ENCODE data around the gene C12orf76. TPM values are rescaled to one million over a fixed set of nuclear protein-coding genes. Genes with fewer than 3 reads are reported as not detected.
A peak's percentile ranks its signal among the peaks of the same experiment; 100 is the strongest.
"Not testable (repeated sequence)": the region's sequence is repeated elsewhere in the genome, so short reads cannot be mapped to it uniquely, and the experiment has no call there.

C12orf76 gene
- polyA plus RNA-seq, 3 donors, result 9.3 to 19.4 (median 10.6) TPM

- peaks cover 14% of the 10 kb centered on the region for H3K4me1 Mint-ChIP-seq
- no peaks in the 10 kb centered on the region for H3K79me2 ChIP-seq (ENCODE audit: insufficient read depth, low read length)
- H4K20me1 ChIP-seq (ENCODE audit: insufficient read depth, low read length), result no peaks in the 10 kb centered on the region
- H3K9me3 ChIP-seq (replicated peaks in 1 of 2; ENCODE audit: control insufficient read depth in 1 of 2, insufficient read depth in 1 of 2, low read length in 2 of 2), result no peaks in the 10 kb centered on the region
- H3K9ac ChIP-seq (ENCODE audit: insufficient read depth, low read length, poor library complexity, severe bottlenecking), result peak overlapping the region; percentile 58
- H3K27me3 Mint-ChIP-seq (ENCODE audit: low read depth in 3 of 3), result peaks cover 2 to 3% (median 3%) of the 10 kb centered on the region in 3 donors
- no peaks in the 10 kb centered on the region for H3K36me3 Mint-ChIP-seq
- intact Hi-C loops (cut with micrococcal nuclease), result no loop called here
- H3K27me3 ChIP-seq (ENCODE audit: control insufficient read depth in 2 of 2, insufficient read depth in 2 of 2, low read length in 2 of 2), result no peaks in the 10 kb centered on the region
- peaks cover 0 to 3% (median 0%) of the 10 kb centered on the region in 7 donors for H3K9me3 Mint-ChIP-seq
- H3K4me3 Mint-ChIP-seq, result peak overlapping the region; percentile 91 to 95
- TF ChIP-seq CTCF (IDR thresholded peaks at IDR 0.05), result no peak
- peak in 1 of 3 donors; percentile 19 for DNase-seq
- H3K27ac ChIP-seq (ENCODE audit: low read depth in 1 of 2, low read length in 2 of 2), result peak overlapping the region in 1 of 2 donors; percentile 9
- H3K4me2 ChIP-seq (replicated peaks; ENCODE audit: extremely low read depth, low read length, poor library complexity, severe bottlenecking), result peak overlapping the region; percentile 79
- H3K4me3 ChIP-seq (replicated peaks in 1 of 3; ENCODE audit: low read depth in 2 of 3, low read length in 3 of 3), result peak overlapping the region; percentile 41 to 80 (median 51)
- H3K36me3 ChIP-seq (replicated peaks in 1 of 2; ENCODE audit: control insufficient read depth in 1 of 2, insufficient read depth in 2 of 2, low read length in 2 of 2), result no peaks in the 10 kb centered on the region
- 4% methylated on average over 14 of the region's 19 CpGs for WGBS (ENCODE audit: insufficient coverage)
- peak overlapping the region in 5 of 7 donors; percentile 78 to 87 (median 83) for H3K27ac Mint-ChIP-seq
- H3K4me1 ChIP-seq (ENCODE audit: control insufficient read depth in 1 of 2, insufficient read depth in 2 of 2, low read length in 2 of 2), result peaks cover 8 to 14% of the 10 kb centered on the region in 2 donors
- peak overlapping the region; percentile 94 for H2AFZ ChIP-seq (ENCODE audit: insufficient read depth, low read depth, low read length, poor library complexity, severe bottlenecking)
Observed at GRCh38 chr12:110073049-110073831, 24.9 kb upstream of the C12orf76 start.

DNA sequence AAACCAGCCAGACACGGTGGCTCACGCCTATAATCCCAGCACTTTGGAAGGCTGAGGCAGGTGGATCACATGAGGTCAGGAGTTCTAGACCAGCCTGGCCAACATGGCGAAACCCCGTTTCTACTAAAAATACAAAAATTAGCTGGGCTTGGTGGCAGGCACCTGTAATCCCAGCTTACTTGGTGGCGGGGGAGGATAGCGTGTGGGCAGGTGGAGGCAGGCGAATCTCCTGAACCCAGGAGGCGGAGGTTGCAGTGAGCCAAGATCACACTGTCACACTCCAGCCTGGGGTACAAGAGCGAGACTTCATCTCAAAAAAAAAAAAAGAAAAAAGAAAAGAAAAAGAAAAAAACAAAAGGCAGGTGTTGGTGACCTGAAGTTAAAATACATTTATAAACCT lies 24.3 kb upstream of the C12orf76 start:
- not testable (repeated sequence) for H3K27ac Mint-ChIP-seq

More for the DNA sequence above, 24.3 kb upstream of the C12orf76 start:
- intact Hi-C loops (cut with micrococcal nuclease); H4K20me1 ChIP-seq (ENCODE audit: insufficient read depth, low read length); H3K9me3 Mint-ChIP-seq; H3K79me2 ChIP-seq (ENCODE audit: insufficient read depth, low read length); DNase-seq; H3K27ac ChIP-seq (ENCODE audit: low read depth in 1 of 2, low read length in 2 of 2); H3K27me3 Mint-ChIP-seq (ENCODE audit: low read depth in 3 of 3); H3K9me3 ChIP-seq (replicated peaks in 1 of 2; ENCODE audit: control insufficient read depth in 1 of 2, insufficient read depth in 1 of 2, low read length in 2 of 2); H3K27me3 ChIP-seq (ENCODE audit: control insufficient read depth in 2 of 2, insufficient read depth in 2 of 2, low read length in 2 of 2); H3K36me3 ChIP-seq (replicated peaks in 1 of 2; ENCODE audit: control insufficient read depth in 1 of 2, insufficient read depth in 2 of 2, low read length in 2 of 2); H3K36me3 Mint-ChIP-seq: not testable (repeated sequence)
- H3K4me2 ChIP-seq (replicated peaks; ENCODE audit: extremely low read depth, low read length, poor library complexity, severe bottlenecking), result peak overlapping the region; percentile 79
- Mint-ChIP-seq H3K4me1 (peaks cover 20% of the 10 kb centered on the region), H3K4me3 (peak overlapping the region; percentile 91 to 95)
- WGBS (ENCODE audit: insufficient coverage), result 70% methylated on average over 2 of the region's 9 CpGs
- peak overlapping the region in 1 of 3 experiments; percentile 80 for H3K4me3 ChIP-seq (replicated peaks in 1 of 3; ENCODE audit: low read depth in 2 of 3, low read length in 3 of 3)
- H2AFZ ChIP-seq (ENCODE audit: insufficient read depth, low read depth, low read length, poor library complexity, severe bottlenecking), result peak overlapping the region; percentile 94
- H3K4me1 ChIP-seq (ENCODE audit: control insufficient read depth in 1 of 2, insufficient read depth in 2 of 2, low read length in 2 of 2), result peaks cover 8 to 14% of the 10 kb centered on the region in 2 donors
- H3K9ac ChIP-seq (ENCODE audit: insufficient read depth, low read length, poor library complexity, severe bottlenecking), result peak overlapping the region; percentile 58

All from CD14-positive monocyte (primary cell).